Ovary (tissue), 9 donors: ENCODE results near the gene PCNT. TPM values are rescaled to one million over a fixed set of nuclear protein-coding genes. Genes with fewer than 3 reads are reported as not detected.
"Not testable (repeated sequence)": the region's sequence is repeated elsewhere in the genome, so short reads cannot be mapped to it uniquely, and the experiment has no call there.

Experiments used
- DNase-seq, 5 donors: peaks; one replicate each; pipeline ENCODE4 v3.0.0-alpha.2; 2019 to 2020
- H3K27ac ChIP-seq, 2 donors: fragments of 200-600 bp; one replicate each; pipeline versions ENCODE4 v1.5.1 to v1.8.0; 2019 to 2022
- H3K27me3 ChIP-seq: fragments of 200-600 bp; one replicate; pipeline ENCODE4 v1.8.0; 2022
- H3K36me3 ChIP-seq: fragments of 200-600 bp; sonication (generic); one replicate; pipeline ENCODE4 v1.5.1; 2019
- H3K4me1 ChIP-seq: one replicate; pipeline ENCODE4 v1.8.1; 2013; ENCODE audit warnings: mild to moderate bottlenecking, moderate library complexity; ENCODE audit not compliant: insufficient read depth
- H3K4me3 ChIP-seq: fragments of 200-600 bp; sonication (generic); one replicate; pipeline ENCODE4 v1.5.1; 2017
- H3K9me3 ChIP-seq, 2 donors: fragments of 200-600 bp in 1 of 2; sonication (generic) in 1 of 2; one replicate each; pipeline versions ENCODE4 v1.5.1 to v1.8.1; 2013 to 2019; ENCODE audit warnings: mild to moderate bottlenecking in 1 of 2, moderate library complexity in 1 of 2
- EP300 ChIP-seq: sonication (generic); formaldehyde crosslinking; IDR thresholded peaks from one replicate; pipeline ENCODE4 v1.6.1; 2017; ENCODE audit warnings: antibody characterized with exemption
- POLR2A ChIP-seq: fragments of 450-650 bp; IDR thresholded peaks from one replicate; pipeline ENCODE4 v1.6.1; 2017; ENCODE audit warnings: antibody characterized with exemption, mild to moderate bottlenecking, moderate library complexity
- WGBS, 3 donors: extraction: QIAGEN DNeasy Blood & Tissue Kit in 1 of 3; methylation state at CpG; one replicate each; pipeline versions ENCODE4 v1.1.5 to v1.1.7; 2013 to 2017; 5-methylcytosine and 5-hydroxymethylcytosine counted together
- intact Hi-C, 4 donors: fragments of 100-400 bp; cut with DNase I; formaldehyde crosslinking; loops; one replicate each; pipeline versions ENCODE4 v1.11.0 to v1.15.1; 2022 to 2023
- polyA plus RNA-seq, 2 donors: library from polyadenylated mRNA; stranded (reverse); fragments of 200-250 nt in 1 of 2; fragments of 350-450 nt in 1 of 2; fragmentation: Illumina TruSeq in 1 of 2; extraction: RNeasy Lipid Tissue Mini Kit (QIAGEN cat#74804) in 1 of 2; gene quantifications; one replicate each; pipeline ENCODE4 v1.2.3, GENCODE V29; 2013 to 2014
- total RNA-seq, 7 donors: library from RNA; depleted of rRNA in 2 of 7; stranded (reverse); fragments of >200 nt in 2 of 7; fragmentation: NEBNext Ultra II Directional in 3 of 7; extraction: Animal tissue kit (Norgen Biotek cat#: 25700) in 3 of 7; gene quantifications; one replicate each; pipeline versions ENCODE4 v1.1.0 to v1.2.4, GENCODE V29; 2016 to 2023
- TF ChIP-seq, protein P1 (sequence below), 3 donors: fragments of 450-650 bp in 2 of 3; fragments of 200-600 bp in 1 of 3; IDR thresholded peaks; one replicate each; pipeline versions ENCODE4 v1.5.1 to v1.8.0; 2016 to 2022; ENCODE audit warnings: antibody characterized with exemption in 3 of 3, mild to moderate bottlenecking in 1 of 3
- donor health status: DM: no; HTN: no; CAD: no; lungs with moderate emphysema.
- donor health status: DM: no; HTN: no; CAD: no.
- donor health status: Bipolar disorder and iron deficiency.
- donor health status: DM: yes; HTN: yes; CAD: no.
- donor health status: DM: no; HTN: no; CAD: no.
- donor health status: DM: yes; HTN: yes; CAD: no.

PCNT gene
- total and polyA plus RNA-seq, 9 donors = 11.1 to 28.2 (median 18.6) TPM

- TF ChIP-seq EP300 (no peak), POLR2A (no peak)
- TF ChIP-seq, protein P1, sequence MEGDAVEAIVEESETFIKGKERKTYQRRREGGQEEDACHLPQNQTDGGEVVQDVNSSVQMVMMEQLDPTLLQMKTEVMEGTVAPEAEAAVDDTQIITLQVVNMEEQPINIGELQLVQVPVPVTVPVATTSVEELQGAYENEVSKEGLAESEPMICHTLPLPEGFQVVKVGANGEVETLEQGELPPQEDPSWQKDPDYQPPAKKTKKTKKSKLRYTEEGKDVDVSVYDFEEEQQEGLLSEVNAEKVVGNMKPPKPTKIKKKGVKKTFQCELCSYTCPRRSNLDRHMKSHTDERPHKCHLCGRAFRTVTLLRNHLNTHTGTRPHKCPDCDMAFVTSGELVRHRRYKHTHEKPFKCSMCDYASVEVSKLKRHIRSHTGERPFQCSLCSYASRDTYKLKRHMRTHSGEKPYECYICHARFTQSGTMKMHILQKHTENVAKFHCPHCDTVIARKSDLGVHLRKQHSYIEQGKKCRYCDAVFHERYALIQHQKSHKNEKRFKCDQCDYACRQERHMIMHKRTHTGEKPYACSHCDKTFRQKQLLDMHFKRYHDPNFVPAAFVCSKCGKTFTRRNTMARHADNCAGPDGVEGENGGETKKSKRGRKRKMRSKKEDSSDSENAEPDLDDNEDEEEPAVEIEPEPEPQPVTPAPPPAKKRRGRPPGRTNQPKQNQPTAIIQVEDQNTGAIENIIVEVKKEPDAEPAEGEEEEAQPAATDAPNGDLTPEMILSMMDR (IDR thresholded peaks at IDR 0.05) = no peak
- no peak overlapping the region for H3K27ac ChIP-seq
- WGBS, 3 donors = 94 to 97% (median 95%) methylated on average over 22 to 23 of the region's 23 CpGs
- no peak for DNase-seq
- no peak overlapping the region for H3K4me3 ChIP-seq
- no peaks in the 10 kb centered on the region for H3K9me3 ChIP-seq
- no peaks in the 10 kb centered on the region for H3K36me3 ChIP-seq
- intact Hi-C loops = no loop called here
- H3K4me1 ChIP-seq = no peaks in the 10 kb centered on the region
- H3K27me3 ChIP-seq = no peaks in the 10 kb centered on the region
These were observed 118.1 kb downstream of the PCNT start for GRCh38 chr21:46441961-46442498.

DNA sequence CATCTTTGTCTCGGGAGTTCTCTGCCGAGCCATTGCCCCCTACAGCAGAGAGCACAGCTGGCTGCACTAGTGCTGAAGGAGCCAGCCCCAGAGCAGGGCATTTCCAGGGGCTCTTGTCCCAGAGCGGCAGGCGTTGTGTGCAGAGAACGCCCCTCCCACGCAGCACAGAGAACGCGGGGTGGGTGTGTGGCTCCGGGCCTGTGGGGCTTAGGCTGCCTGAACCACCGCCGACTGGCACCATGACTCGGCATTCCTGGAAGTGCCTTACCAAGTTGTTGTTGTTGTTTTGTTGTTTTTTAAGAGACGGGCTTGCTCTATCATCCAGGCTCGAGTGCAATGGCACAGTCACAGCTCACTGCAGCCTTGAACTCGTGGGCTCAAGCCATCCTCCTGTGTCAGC lies 119.0 kb downstream of the PCNT start:
- H3K4me1 ChIP-seq = no peaks in the 10 kb centered on the region
- intact Hi-C loops = no loop called here
- H3K36me3 ChIP-seq = no peaks in the 10 kb centered on the region
- WGBS, 3 donors = 61 to 74% (median 74%) methylated on average over 15 of the region's 15 CpGs
- no peak for DNase-seq
- no peaks in the 10 kb centered on the region for H3K9me3 ChIP-seq
- no peak overlapping the region for H3K27ac ChIP-seq
- no peak for TF ChIP-seq EP300
- TF ChIP-seq, protein P1 (IDR thresholded peaks at IDR 0.05) = no peak
- no peak for TF ChIP-seq POLR2A
- no peaks in the 10 kb centered on the region for H3K27me3 ChIP-seq
- no peak overlapping the region for H3K4me3 ChIP-seq

GRCh38 chr21:46443910-46444309 lies 120.0 kb downstream of the PCNT start:
- H3K4me1 ChIP-seq = no peaks in the 10 kb centered on the region
- no peaks in the 10 kb centered on the region for H3K9me3 ChIP-seq
- WGBS, 3 donors = 60 to 74% (median 66%) methylated on average over 8 of the region's 8 CpGs
- H3K27ac ChIP-seq = no peak overlapping the region
- H3K27me3 ChIP-seq = no peaks in the 10 kb centered on the region
- intact Hi-C loops = no loop called here
- H3K36me3 ChIP-seq = no peaks in the 10 kb centered on the region
- DNase-seq = no peak
- H3K4me3 ChIP-seq = no peak overlapping the region
- TF ChIP-seq EP300 = no peak
- no peak for TF ChIP-seq POLR2A
- TF ChIP-seq, protein P1 (IDR thresholded peaks at IDR 0.05) = no peak

DNA sequence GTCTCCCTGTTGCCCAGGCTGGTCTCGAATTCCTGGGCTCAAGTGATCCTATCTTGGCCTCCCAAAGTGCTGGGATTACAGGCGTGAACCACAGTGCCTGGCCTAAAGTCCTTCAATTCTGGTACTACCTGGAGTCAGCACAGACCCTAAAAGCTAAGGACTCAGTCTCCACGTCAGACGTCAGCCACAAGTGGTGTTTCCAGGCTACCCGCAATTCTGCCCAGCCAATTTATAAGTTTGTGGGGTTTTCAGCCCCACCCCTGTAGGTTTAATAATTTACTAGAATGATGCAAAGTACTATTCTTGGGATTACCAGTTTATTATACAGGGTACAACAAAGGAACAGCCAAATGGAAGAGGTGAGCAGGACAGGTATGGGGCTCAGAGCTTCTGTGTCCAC lies 124.2 kb downstream of the PCNT start:
- Histone ChIP-seq H3K9me3 (no peaks in the 10 kb centered on the region), H3K4me3 (no peak overlapping the region), H3K27ac (no peak overlapping the region), H3K36me3 (no peaks in the 10 kb centered on the region), H3K4me1 (peaks cover 5% of the 10 kb centered on the region), H3K27me3 (no peaks in the 10 kb centered on the region)
- WGBS, 3 donors = 92 to 99% (median 96%) methylated on average over 5 of the region's 5 CpGs
- TF ChIP-seq POLR2A (no peak), EP300 (no peak)
- TF ChIP-seq, protein P1 (IDR thresholded peaks at IDR 0.05) = no peak
- intact Hi-C loops = no loop called here
- DNase-seq = no peak

DNA sequence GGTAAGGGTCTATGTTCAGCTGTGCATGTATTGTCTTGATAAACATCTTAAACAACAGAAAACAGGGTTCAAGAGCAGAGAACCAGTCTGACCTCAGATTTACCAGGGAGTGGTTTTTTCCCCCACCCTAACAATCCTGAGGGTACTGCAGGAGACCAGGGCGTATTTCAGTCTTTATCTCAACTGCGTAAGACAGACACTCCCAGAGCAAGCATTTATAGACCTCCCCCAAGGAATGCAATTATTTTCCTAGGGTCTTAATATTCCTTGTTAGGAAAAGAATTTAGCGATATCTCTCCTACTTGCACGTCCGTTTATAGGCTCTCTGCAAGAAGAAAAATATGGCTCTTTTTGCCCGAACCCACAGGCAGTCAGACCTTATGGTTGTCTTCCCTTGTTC lies 124.9 kb downstream of the PCNT start:
- intact Hi-C loops, H3K27ac ChIP-seq, H3K4me3 ChIP-seq, H3K4me1 ChIP-seq, DNase-seq, H3K36me3 ChIP-seq, H3K27me3 ChIP-seq, H3K9me3 ChIP-seq: not testable (repeated sequence)
- WGBS, 3 donors = 90 to 94% (median 93%) methylated on average over 6 of the region's 6 CpGs
